HG03280 (cell line): ENCODE results near the gene GLCCI1.
"Not testable (repeated sequence)": the region's sequence is repeated elsewhere in the genome, so short reads cannot be mapped to it uniquely, and the experiment has no call there.

Experiments
- ATAC-seq: cut with Tn5 transposase; IDR thresholded peaks from one replicate; pipeline ENCODE4 v1.9.1; 2021; ENCODE audit warnings: mild to moderate bottlenecking, moderate library complexity; ENCODE audit not compliant: unreplicated experiment

Gene GLCCI1

DNA sequence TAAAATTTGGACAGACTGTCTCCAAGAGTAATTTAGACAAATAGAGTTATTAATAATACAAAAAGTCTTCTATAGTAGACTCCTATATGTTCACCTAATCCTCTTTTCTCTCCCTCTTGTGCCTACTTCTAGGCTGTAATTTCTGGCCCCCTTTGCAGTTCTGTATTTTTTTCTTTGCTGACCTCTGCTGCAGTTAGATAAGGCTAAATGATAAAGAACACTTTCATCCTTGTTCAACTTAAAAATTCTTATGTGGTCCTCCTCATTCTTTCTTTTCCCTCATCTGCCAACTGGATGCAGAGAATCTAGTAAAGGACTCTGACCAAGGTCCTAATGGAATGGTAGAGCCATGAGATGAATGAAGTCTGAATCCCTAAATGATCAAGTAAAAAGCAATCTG is 20.1 kb downstream of the GLCCI1 start:
- no peak for ATAC-seq

DNA sequence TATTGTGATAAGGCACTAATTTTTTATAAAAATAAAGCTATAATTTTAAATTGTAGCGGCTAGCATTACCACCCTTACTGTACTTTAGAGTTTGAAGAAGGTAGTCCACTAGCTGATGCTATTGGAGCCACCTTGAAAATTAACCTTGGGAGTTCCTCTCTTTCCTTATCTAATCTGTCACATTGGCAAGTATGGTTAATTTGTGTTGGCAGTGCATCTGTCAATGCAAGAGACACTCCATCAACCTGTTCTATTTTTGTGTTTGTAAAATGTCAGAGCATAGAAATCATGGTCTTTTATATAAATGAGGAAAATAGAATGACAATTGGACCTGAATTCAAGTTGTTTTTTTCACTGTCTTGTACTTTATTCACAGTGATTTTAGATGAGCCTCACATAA is 20.5 kb downstream of the GLCCI1 start:
- ATAC-seq: no peak

DNA sequence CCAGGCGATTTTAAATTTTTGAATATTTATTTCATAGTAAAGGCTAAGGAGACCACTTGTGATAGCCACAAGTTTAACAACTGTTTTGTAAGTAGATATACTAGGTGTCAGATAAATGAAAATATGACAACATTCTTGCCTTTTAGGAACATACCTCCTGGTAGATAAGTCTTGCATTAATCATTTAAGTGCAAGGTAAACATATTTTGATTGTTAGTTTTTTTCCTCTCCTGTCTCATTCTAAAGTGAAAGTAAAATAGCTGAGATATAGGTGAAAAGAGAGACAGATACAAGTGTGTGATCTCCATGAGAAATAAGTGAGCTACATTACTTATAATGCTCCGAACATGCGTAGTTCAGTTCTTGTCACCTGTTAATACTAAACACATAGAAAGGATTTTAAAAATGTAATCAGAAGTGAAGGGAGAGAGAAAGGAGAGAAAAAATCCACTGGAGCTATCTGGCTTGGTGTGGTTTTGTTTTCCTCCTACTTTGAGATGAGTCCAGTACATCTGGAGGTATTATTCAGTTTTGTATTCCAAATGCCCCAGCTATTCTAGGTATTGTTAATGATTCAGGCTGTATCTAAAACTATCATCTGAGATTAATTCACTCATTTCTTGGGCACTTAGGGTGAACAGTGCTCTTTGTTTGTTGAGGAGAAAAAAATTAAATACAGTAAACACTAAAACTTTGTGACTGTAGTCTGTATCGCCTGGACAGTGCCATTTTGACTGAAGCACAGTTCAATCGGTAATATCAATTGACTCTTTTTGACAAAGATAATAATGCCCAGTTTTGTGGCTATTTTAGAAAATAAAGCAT is 21.2 kb downstream of the GLCCI1 start:
- no peak for ATAC-seq

GRCh38 chr7:7990441-7990761 is 21.8 kb downstream of the GLCCI1 start:
- no peak for ATAC-seq

- no peak for ATAC-seq
These were observed 23.9 kb downstream of the GLCCI1 start for GRCh38 chr7:7992506-7992905.

DNA sequence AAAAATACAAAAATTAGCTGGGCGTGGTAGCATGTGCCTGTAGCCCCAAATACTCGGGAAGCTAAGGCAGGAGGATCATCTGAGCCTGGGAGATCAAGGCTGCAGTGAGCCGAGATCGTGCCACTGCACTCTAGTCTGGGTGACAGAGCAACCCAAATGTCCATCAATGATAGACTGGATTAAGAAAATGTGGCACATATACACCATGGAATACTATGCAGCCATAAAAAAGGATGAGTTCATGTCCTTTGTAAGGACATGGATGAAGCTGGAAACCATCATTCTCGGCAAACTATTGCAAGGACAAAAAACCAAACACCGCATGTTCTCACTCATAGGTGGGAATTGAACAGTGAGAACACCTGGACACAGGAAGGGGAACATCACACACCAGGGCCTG is 26.8 kb downstream of the GLCCI1 start:
- ATAC-seq: not testable (repeated sequence)

DNA sequence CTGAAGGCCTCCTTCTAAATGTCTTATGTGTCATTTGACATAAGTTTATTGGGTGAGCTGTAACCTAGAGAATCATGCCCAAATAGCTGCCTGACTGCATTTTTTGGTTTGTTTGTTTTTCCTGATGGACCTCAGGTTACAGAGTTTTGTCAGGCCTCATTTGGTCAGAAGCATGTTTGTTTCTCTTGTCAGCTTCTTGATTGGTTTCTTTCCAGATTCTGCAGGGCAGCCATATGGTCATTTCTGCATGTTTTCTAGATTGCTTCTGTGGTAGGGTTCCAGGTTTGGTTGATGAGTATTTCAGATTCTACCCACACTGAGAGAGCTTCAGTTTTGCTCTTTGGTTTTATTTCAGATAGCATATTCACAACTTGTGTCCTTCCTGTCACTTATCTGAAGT is 28.0 kb downstream of the GLCCI1 start:
- no peak for ATAC-seq

GRCh38 chr7:8000315-8000941 is 31.8 kb downstream of the GLCCI1 start:
- ATAC-seq: no peak

DNA sequence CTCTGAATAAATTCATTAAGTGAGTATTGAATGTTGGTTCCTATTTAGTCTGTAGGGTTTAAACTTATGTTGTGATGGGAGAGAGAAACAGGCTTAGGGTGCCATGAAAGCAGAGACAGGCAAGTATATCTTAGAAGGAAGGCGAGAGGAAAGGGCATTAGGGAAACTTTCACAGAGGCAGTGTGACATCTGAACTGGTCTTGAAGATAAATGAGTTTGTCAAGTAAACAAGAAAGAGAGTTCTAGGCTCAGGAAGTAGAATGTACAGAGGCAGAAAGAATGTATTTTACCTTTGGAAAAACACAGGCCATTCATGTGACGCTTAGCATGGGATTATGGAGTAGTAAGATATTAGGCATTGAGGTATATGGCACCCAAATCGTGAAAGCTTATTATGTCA is 34.5 kb downstream of the GLCCI1 start:
- no peak for ATAC-seq

- no peak for ATAC-seq
These were observed 36.7 kb downstream of the GLCCI1 start for GRCh38 chr7:8005279-8005678.

GRCh38 chr7:8014399-8014798 is 45.8 kb downstream of the GLCCI1 start:
- no peak for ATAC-seq

DNA sequence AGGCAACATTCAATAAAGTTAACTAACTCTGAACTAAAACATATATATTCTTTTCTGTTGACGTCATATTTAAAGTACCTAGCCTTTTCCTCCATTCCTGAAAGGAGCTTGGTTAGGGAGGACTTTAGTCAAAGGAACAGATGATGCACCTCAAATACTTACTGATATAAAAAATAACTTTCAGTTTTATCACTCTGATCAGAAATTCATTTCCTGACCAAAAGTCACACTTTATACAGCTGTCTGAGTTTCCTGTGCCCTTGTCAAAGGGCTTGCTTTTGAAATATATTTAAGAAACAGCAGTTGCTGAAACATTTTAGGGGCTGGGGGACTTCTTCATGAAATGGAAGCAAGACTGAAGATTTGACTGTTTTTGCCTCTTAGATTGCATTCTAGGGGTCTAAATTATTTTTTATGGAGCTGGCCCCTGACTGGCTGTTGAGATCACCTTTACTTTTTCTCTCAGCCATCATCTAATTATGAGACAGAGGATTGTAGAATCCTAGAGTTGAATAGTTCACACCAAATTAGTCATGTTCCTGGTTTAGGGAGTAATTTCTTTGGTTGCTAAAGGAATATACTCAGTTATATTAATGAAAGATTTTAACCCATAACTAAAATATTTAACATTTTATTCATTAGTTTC is 46.6 kb downstream of the GLCCI1 start:
- ATAC-seq: no peak

- no peak for ATAC-seq
These were observed 47.1 kb downstream of the GLCCI1 start for GRCh38 chr7:8015746-8016120.

GRCh38 chr7:8017423-8017822 is 48.8 kb downstream of the GLCCI1 start:
- no peak for ATAC-seq

GRCh38 chr7:8018961-8019360 is 50.4 kb downstream of the GLCCI1 start:
- ATAC-seq: no peak

- no peak for ATAC-seq
These were observed 54.0 kb downstream of the GLCCI1 start for GRCh38 chr7:8022628-8023027.

GRCh38 chr7:8035192-8035591 is 66.6 kb downstream of the GLCCI1 start:
- ATAC-seq: no peak

DNA sequence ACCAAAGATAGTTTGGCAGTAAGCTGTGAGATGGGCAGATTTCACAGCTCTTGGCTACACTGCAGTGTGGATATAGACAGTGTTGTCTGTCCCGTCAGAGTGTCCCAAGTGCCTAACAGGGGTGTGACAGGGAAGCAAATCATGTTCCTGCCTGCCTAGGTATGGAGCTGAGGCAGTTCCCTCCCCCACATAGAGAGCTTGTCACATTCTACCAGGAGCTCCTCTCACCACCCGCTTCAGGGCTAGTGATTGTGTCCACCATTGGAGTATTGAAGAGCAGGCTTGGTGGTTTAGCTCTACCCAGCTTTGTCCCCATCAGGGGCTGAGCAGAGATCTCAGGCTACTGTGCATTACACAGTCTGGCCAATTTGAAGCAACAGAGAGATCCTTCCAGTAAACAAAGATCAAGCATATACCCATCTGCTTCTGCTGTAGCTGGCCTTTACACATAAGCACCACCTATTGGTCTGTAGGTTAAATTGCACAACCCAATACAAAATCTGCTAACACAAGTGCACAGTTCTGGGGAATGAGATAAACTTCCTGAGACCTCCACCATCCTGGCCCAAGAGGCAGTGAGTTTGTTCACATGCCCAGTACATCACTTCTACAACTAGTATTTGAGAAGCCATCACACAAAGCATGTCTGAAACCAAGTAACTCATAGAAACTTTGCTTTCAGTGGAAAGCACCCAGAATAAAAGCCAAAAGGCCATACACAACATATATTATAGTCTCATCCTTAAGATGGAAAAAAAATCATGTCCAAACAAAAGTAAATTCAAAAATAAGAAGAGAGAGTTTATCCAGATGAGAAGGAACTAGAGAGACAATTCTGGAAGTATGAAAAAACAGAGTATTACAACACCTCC is 67.3 kb downstream of the GLCCI1 start:
- ATAC-seq: peak; percentile 52

- no peak for ATAC-seq
These were observed 68.6 kb downstream of the GLCCI1 start for GRCh38 chr7:8037151-8037550.

GRCh38 chr7:8040768-8041369 is 72.3 kb downstream of the GLCCI1 start:
- no peak for ATAC-seq
